Lower lobe of right lung (tissue), 2 donors: ENCODE results near the gene PIGL. TPM values are rescaled to one million over a fixed set of nuclear protein-coding genes. Genes with fewer than 3 reads are reported as not detected.

Experiments
- ATAC-seq, 2 donors: fragments of 200-7000 bp; cut with Tn5 transposase; one replicate each; pipeline ENCODE4 v1.9.1; 2020 to 2022; ENCODE audit warnings: mild to moderate bottlenecking in 2 of 2, moderate library complexity in 2 of 2
- DNase-seq: peaks from one replicate; pipeline ENCODE4 v3.0.0-alpha.2; 2020
- H3K27ac ChIP-seq: fragments of 200-600 bp; one replicate; pipeline ENCODE4 v1.8.0; 2022
- H3K27me3 ChIP-seq: fragments of 200-600 bp; one replicate; pipeline ENCODE4 v1.8.0; 2022; ENCODE audit warnings: low read depth
- H3K36me3 ChIP-seq: fragments of 200-600 bp; one replicate; pipeline ENCODE4 v1.8.0; 2022; ENCODE audit warnings: mild to moderate bottlenecking
- H3K4me1 ChIP-seq: fragments of 200-600 bp; one replicate; pipeline ENCODE4 v1.8.0; 2022
- H3K4me3 ChIP-seq: fragments of 200-600 bp; one replicate; pipeline ENCODE4 v1.8.0; 2022; ENCODE audit warnings: mild to moderate bottlenecking
- H3K9me3 ChIP-seq: fragments of 200-600 bp; one replicate; pipeline ENCODE4 v1.8.0; 2022
- intact Hi-C: fragments of 100-400 bp; cut with DNase I; formaldehyde crosslinking; loops from one replicate; pipeline ENCODE4 v1.11.0; 2022
- total RNA-seq: library from RNA; stranded (reverse); fragmentation: NEBNext Ultra II Directional; extraction: Animal tissue kit (Norgen Biotek cat#: 25700); gene quantifications from one replicate; pipeline ENCODE4 v1.2.1, GENCODE V29; 2021
- TF ChIP-seq, protein P1 (sequence below): fragments of 200-600 bp; IDR thresholded peaks from one replicate; pipeline ENCODE4 v1.8.0; 2022; ENCODE audit warnings: antibody characterized with exemption, mild to moderate bottlenecking
- donor health status: DM: no; HTN: yes; CAD: no; lungs with severe emphysema.

Gene PIGL
- total RNA-seq, 1 donor from 2014 or later, result 24.3 TPM

DNA sequence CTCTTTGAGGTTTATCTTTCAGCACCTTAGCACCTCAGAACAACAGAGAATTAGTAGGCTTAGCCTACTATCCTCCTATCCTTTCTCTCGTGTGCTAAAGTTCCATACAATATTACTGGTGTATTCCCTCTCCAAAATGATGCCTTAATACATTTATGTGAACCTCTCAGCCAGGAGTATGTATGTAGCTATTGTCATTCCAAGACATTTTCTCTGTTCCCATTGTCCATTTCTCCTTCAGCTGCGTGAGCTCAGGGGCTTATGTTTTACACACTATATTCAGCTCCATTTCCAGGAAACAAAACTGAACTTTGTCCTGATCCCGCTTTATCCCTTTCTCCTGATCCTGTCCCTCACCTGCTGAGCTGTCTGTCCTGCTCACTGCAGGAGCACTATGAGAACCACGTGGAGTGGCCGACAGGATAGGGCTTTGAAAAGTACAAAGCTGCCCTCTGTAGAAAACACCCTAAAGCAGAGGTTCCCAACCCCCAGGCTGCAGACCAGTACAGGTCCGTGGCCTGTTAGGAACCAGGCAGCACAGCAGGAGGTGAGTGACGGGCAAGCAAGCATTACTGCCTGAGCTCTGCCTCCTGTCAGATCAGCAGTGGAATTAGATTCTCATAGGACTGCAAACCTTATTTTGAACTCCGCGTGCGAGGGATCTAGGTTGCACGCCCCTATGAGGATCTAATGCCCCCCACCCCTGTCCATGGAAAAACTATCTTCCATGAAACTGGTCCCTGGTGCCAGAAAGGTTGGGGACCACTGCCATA is 80.5 kb downstream of the PIGL start:
- TF ChIP-seq, protein P1, sequence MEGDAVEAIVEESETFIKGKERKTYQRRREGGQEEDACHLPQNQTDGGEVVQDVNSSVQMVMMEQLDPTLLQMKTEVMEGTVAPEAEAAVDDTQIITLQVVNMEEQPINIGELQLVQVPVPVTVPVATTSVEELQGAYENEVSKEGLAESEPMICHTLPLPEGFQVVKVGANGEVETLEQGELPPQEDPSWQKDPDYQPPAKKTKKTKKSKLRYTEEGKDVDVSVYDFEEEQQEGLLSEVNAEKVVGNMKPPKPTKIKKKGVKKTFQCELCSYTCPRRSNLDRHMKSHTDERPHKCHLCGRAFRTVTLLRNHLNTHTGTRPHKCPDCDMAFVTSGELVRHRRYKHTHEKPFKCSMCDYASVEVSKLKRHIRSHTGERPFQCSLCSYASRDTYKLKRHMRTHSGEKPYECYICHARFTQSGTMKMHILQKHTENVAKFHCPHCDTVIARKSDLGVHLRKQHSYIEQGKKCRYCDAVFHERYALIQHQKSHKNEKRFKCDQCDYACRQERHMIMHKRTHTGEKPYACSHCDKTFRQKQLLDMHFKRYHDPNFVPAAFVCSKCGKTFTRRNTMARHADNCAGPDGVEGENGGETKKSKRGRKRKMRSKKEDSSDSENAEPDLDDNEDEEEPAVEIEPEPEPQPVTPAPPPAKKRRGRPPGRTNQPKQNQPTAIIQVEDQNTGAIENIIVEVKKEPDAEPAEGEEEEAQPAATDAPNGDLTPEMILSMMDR, result no peak
- peaks cover 5% of the 10 kb centered on the region for H3K36me3 ChIP-seq
- H3K27ac ChIP-seq, result no peak overlapping the region
- H3K27me3 ChIP-seq, result no peaks in the 10 kb centered on the region
- no peak for DNase-seq
- no peaks in the 10 kb centered on the region for H3K4me1 ChIP-seq
- no peak overlapping the region for H3K4me3 ChIP-seq
- H3K9me3 ChIP-seq, result no peaks in the 10 kb centered on the region
- intact Hi-C loops, result no loop called here
- no peak for ATAC-seq

- intact Hi-C loops, result no loop called here
- H3K27me3 ChIP-seq, result no peaks in the 10 kb centered on the region
- H3K9me3 ChIP-seq, result no peaks in the 10 kb centered on the region
- no peak overlapping the region for H3K4me3 ChIP-seq
- peaks cover 5% of the 10 kb centered on the region for H3K36me3 ChIP-seq
- no peak for ATAC-seq
- TF ChIP-seq, protein P1, result no peak
- no peak overlapping the region for H3K27ac ChIP-seq
- DNase-seq, result no peak
- no peaks in the 10 kb centered on the region for H3K4me1 ChIP-seq
Observed at GRCh38 chr17:16298140-16298662, 81.2 kb downstream of the PIGL start.

- H3K36me3 ChIP-seq, result peaks cover 5% of the 10 kb centered on the region
- no peaks in the 10 kb centered on the region for H3K4me1 ChIP-seq
- TF ChIP-seq, protein P1, result no peak
- intact Hi-C loops, result no loop called here
- ATAC-seq (no peak), DNase-seq (no peak)
- H3K9me3 ChIP-seq, result no peaks in the 10 kb centered on the region
- no peak overlapping the region for H3K27ac ChIP-seq
- H3K4me3 ChIP-seq, result no peak overlapping the region
- no peaks in the 10 kb centered on the region for H3K27me3 ChIP-seq
Observed at GRCh38 chr17:16300554-16300953, 83.5 kb downstream of the PIGL start.

DNA sequence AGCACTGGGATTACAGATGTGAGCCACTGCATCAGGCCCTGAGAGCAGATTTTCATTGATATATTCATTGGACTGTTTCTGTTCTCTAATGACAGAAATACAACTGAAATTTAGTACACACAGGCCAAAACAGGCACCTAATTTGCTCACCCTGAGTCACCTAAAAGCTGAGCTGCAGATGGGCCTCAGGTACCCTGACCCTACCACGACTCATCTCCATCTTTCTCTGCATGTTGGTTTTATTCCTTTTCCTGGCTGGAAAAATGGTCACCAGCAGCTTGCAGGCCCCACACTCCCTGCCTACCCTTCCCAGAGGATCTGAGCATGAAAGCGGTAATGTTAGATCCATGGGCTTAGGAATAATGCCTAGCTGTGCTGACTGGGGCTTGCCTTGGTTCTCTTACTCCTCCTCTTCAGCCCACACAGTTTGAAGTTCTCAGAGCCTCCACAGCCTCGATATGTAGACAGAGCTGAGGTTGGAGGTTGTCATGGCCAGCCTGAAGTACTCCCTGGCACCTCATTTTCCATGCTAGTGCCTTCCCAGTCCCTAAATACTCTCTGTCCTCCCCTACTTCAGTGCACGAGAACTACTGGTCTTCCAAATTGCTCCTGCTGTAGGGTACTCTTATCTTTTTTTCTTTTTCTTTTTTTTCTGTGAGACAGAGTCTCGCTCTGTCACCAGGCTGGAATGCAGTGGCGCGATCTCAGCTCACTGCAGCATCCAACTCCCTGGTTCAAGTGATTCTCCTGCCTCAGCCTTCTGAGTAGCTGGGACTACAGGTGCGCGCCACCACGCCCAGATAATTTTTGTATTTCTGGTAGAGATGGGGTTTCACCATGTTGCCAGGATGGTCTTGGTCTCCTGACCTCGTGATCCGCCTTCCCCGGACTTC is 85.2 kb downstream of the PIGL start:
- ATAC-seq (peak; percentile 52 to 81), DNase-seq (no peak)
- Histone ChIP-seq H3K36me3 (peaks cover 5% of the 10 kb centered on the region), H3K4me1 (no peaks in the 10 kb centered on the region), H3K27ac (no peak overlapping the region), H3K4me3 (no peak overlapping the region), H3K27me3 (no peaks in the 10 kb centered on the region), H3K9me3 (no peaks in the 10 kb centered on the region)
- intact Hi-C loops, result no loop called here
- TF ChIP-seq, protein P1, result no peak

- H3K4me3 ChIP-seq, result no peak overlapping the region
- H3K27ac ChIP-seq, result no peak overlapping the region
- no peaks in the 10 kb centered on the region for H3K4me1 ChIP-seq
- H3K9me3 ChIP-seq, result no peaks in the 10 kb centered on the region
- intact Hi-C loops, result no loop called here
- DNase-seq, result no peak
- H3K27me3 ChIP-seq, result no peaks in the 10 kb centered on the region
- TF ChIP-seq, protein P1, result no peak
- ATAC-seq, result no peak
- H3K36me3 ChIP-seq, result peaks cover 5% of the 10 kb centered on the region
Observed at GRCh38 chr17:16302856-16303255, 85.8 kb downstream of the PIGL start.
